Body of pancreas (tissue), 4 donors: ENCODE data around the gene ZNF365. TPM values are rescaled to one million over a fixed set of nuclear protein-coding genes. Genes with fewer than 3 reads are reported as not detected.

Experiments
- ATAC-seq: fragments of 150-250 bp; one replicate; pipeline ENCODE4 v1.9.1; 2016
- DNase-seq, 4 donors: peaks; one replicate each; pipeline ENCODE4 v3.0.0-alpha.2; 2019
- H3K27ac ChIP-seq, 4 donors: fragments of 200-600 bp; sonication (generic); 1 replicate in 3 of 4; 2 replicates in 1 of 4; pipeline versions ENCODE4 v1.5.1 to v1.6.1; 2016 to 2019; ENCODE audit warnings: mild to moderate bottlenecking in 1 of 4, mixed read lengths in 1 of 4, moderate library complexity in 1 of 4
- H3K27me3 ChIP-seq, 2 donors: fragments of 200-600 bp; sonication (generic); one replicate each; pipeline ENCODE4 v1.6.0; 2016; ENCODE audit warnings: mild to moderate bottlenecking in 1 of 2
- H3K36me3 ChIP-seq, 2 donors: fragments of 200-600 bp; sonication (generic); replicated peaks in 1 of 2; 2 replicates each; pipeline ENCODE4 v1.5.1; 2016; ENCODE audit warnings: low read depth in 2 of 2; ENCODE audit not compliant: insufficient read depth in 1 of 2
- H3K4me1 ChIP-seq: fragments of 200-600 bp; sonication (generic); one replicate; pipeline ENCODE4 v1.6.0; 2016
- H3K4me3 ChIP-seq, 2 donors: fragments of 200-600 bp; sonication (generic); 1 replicate in 1 of 2; 2 replicates in 1 of 2; pipeline ENCODE4 v1.5.1; 2016 to 2019
- H3K9me3 ChIP-seq, 3 donors: fragments of 200-600 bp; sonication (generic); 1 replicate in 2 of 3; 2 replicates in 1 of 3; pipeline ENCODE4 v1.5.1; 2016
- POLR2A ChIP-seq, 3 donors: fragments of 450-650 bp; IDR thresholded peaks; one replicate each; pipeline ENCODE4 v1.6.1; 2016; ENCODE audit warnings: antibody characterized with exemption in 3 of 3, mild to moderate bottlenecking in 2 of 3
- WGBS, 2 donors: methylation state at CpG; one replicate each; pipeline ENCODE4 v1.1.5; 2017; 5-methylcytosine and 5-hydroxymethylcytosine counted together
- intact Hi-C: fragments of 100-400 bp; cut with DNase I; formaldehyde crosslinking; loops from one replicate; pipeline ENCODE4 v1.15.1; 2023
- total RNA-seq, 2 donors: library from RNA; depleted of rRNA; stranded (reverse); fragments of >200 nt; gene quantifications; one replicate each; pipeline ENCODE4 v1.1.0, GENCODE V29; 2016
- TF ChIP-seq, protein P1 (sequence below), 7 experiments: fragments of 450-650 bp in 4 of 7; fragments of 200-600 bp in 3 of 7; sonication (generic) in 3 of 7; IDR thresholded peaks; one replicate each; pipeline ENCODE4 v1.5.1; 2016 to 2019; ENCODE audit warnings: antibody characterized with exemption in 7 of 7

Gene ZNF365
- total RNA-seq, 2 donors from 2014 or later: 1.0 to 1.6 TPM

DNA sequence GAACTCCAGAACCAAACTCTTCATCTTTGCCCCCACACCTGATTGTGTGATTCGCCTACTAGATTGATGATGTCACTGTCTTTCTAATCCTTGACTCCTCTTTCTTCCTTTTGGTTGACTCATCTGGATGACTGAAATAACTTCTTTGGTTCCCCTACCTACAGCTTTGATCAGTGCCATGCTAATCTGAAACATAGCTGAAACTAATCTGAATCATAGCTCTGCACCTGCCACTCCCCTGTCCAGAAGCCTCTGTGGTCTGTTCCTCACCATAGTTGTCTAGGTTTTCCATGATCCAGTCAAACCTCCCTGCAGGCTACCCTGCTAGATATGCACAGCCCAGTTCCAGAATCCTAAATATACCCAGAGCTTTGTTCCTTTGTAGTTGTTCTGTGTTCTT, 51.9 kb downstream of the ZNF365 start:
- H3K27ac ChIP-seq: no peak overlapping the region
- TF ChIP-seq POLR2A (IDR thresholded peaks at IDR 0.05): no peak
- TF ChIP-seq, protein P1, sequence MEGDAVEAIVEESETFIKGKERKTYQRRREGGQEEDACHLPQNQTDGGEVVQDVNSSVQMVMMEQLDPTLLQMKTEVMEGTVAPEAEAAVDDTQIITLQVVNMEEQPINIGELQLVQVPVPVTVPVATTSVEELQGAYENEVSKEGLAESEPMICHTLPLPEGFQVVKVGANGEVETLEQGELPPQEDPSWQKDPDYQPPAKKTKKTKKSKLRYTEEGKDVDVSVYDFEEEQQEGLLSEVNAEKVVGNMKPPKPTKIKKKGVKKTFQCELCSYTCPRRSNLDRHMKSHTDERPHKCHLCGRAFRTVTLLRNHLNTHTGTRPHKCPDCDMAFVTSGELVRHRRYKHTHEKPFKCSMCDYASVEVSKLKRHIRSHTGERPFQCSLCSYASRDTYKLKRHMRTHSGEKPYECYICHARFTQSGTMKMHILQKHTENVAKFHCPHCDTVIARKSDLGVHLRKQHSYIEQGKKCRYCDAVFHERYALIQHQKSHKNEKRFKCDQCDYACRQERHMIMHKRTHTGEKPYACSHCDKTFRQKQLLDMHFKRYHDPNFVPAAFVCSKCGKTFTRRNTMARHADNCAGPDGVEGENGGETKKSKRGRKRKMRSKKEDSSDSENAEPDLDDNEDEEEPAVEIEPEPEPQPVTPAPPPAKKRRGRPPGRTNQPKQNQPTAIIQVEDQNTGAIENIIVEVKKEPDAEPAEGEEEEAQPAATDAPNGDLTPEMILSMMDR (IDR thresholded peaks at IDR 0.05): no peak
- no peak overlapping the region for H3K4me3 ChIP-seq
- H3K9me3 ChIP-seq: no peaks in the 10 kb centered on the region
- H3K27me3 ChIP-seq: no peaks in the 10 kb centered on the region
- no peak for DNase-seq
- no peaks in the 10 kb centered on the region for H3K36me3 ChIP-seq
- ATAC-seq: no peak
- no peaks in the 10 kb centered on the region for H3K4me1 ChIP-seq
- intact Hi-C loops: no loop called here
- 54 to 61% methylated on average over 1 of the region's 1 CpG for WGBS, 2 donors

- ATAC-seq: no peak
Measured at GRCh38 chr10:62426600-62426999, 52.4 kb downstream of the ZNF365 start.

DNA sequence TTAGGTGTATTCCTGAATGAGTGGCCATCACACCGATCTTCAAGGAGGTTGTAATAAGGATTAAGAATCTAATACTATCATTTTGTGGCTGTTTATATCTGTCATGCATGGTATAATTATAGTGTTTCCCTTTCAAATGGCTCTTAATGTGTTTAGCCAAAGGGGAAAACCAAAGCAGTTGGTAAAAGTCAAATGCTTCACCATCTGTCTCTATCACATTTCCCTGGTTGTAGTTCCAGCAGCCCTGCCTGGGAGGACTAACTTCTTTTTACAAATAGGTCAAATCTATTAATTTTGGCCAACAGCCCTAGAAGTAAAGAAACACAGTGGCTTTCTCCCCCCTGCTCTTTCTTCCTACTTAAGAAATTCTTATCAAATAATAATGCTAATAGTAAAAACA, 56.7 kb downstream of the ZNF365 start:
- H3K4me3 ChIP-seq: no peak overlapping the region
- no peak for TF ChIP-seq POLR2A (IDR thresholded peaks at IDR 0.05)
- TF ChIP-seq, protein P1 (IDR thresholded peaks at IDR 0.05): no peak
- no peak for ATAC-seq
- H3K4me1 ChIP-seq: no peaks in the 10 kb centered on the region
- no peaks in the 10 kb centered on the region for H3K27me3 ChIP-seq
- intact Hi-C loops: no loop called here
- WGBS, 2 donors: 80 to 88% methylated on average over 1 of the region's 1 CpG
- no peaks in the 10 kb centered on the region for H3K9me3 ChIP-seq
- DNase-seq: no peak
- H3K27ac ChIP-seq: no peak overlapping the region
- H3K36me3 ChIP-seq: no peaks in the 10 kb centered on the region

More at GRCh38 chr10:62426600-62426999, 52.4 kb downstream of the ZNF365 start:
- intact Hi-C loops: no loop called here
- no peak overlapping the region for H3K4me3 ChIP-seq
- WGBS, 2 donors: 59 to 65% methylated on average over 3 of the region's 3 CpGs
- TF ChIP-seq, protein P1 (IDR thresholded peaks at IDR 0.05): no peak
- no peak for TF ChIP-seq POLR2A (IDR thresholded peaks at IDR 0.05)
- no peaks in the 10 kb centered on the region for H3K4me1 ChIP-seq
- no peak for DNase-seq
- no peaks in the 10 kb centered on the region for H3K27me3 ChIP-seq
- H3K9me3 ChIP-seq: no peaks in the 10 kb centered on the region
- no peak overlapping the region for H3K27ac ChIP-seq
- no peaks in the 10 kb centered on the region for H3K36me3 ChIP-seq

DNA sequence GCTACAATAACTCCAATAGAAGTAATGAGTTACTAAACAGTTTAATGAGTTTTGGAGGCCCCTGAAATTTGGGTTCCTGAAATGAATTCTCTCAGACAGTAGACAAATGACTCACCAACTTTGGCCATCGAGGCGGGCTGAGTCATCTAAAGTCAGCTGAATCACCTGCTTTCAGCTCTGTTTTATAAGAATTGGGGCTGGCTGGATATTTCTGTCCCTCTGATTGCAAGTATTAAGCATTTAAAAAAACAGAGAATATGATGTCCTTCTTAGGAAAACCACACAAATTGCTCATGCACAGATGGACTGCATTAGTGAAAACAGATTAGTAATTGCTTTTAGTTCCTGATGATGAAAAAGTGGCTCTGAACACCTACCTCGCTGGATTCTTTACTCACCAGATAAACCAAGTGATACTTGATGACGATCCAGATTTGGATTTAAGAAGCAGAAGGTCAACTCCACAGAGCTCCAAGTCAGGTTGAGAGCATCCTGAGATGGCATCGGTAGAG, 59.1 kb downstream of the ZNF365 start:
- TF ChIP-seq POLR2A (IDR thresholded peaks at IDR 0.05): no peak
- TF ChIP-seq, protein P1 (IDR thresholded peaks at IDR 0.05): no peak
- Histone ChIP-seq H3K36me3 (no peaks in the 10 kb centered on the region), H3K27ac (no peak overlapping the region), H3K9me3 (no peaks in the 10 kb centered on the region), H3K4me1 (no peaks in the 10 kb centered on the region), H3K4me3 (no peak overlapping the region), H3K27me3 (no peaks in the 10 kb centered on the region)
- intact Hi-C loops: no loop called here
- ATAC-seq (peak; percentile 52), DNase-seq (peak; percentile 13 to 66 (median 19))
- WGBS, 2 donors: 45 to 55% methylated on average over 5 of the region's 5 CpGs

DNA sequence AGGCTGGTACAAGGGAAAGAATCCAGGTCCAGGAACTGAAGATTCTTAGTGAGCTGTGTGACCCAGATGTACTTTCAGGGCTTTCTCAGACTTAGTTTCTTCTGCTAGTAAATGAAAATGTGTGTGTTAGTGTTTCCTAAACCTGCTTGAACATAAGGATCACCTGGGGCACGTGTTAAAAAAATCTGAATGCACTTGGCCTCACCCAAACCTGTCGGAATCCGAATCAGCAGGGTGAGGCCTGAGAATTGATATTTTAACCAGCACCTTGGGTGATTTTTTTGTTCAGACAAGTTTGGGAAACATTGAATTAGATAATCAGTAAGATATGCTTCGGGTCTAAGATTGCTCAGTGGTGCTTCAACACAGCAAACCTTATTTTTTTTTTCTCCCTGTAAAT, 59.7 kb downstream of the ZNF365 start:
- Histone ChIP-seq H3K27me3 (no peaks in the 10 kb centered on the region), H3K9me3 (no peaks in the 10 kb centered on the region), H3K36me3 (no peaks in the 10 kb centered on the region), H3K27ac (no peak overlapping the region), H3K4me3 (no peak overlapping the region), H3K4me1 (no peaks in the 10 kb centered on the region)
- no peak for DNase-seq
- intact Hi-C loops: no loop called here
- TF ChIP-seq, protein P1 (IDR thresholded peaks at IDR 0.05): no peak
- TF ChIP-seq POLR2A (IDR thresholded peaks at IDR 0.05): no peak
- WGBS, 2 donors: 61 to 73% methylated on average over 4 of the region's 4 CpGs
- no peak for ATAC-seq
